Epithelial cell of esophagus (primary cell): ENCODE data around the gene FGF16.
"Not testable (repeated sequence)": the region's sequence is repeated elsewhere in the genome, so short reads cannot be mapped to it uniquely, and the experiment has no call there.

ENCODE experiments used
- DNase-seq: peaks from one replicate; pipeline ENCODE4 v3.0.0; 2010; ENCODE audit warnings: low read depth
- H3K4me3 ChIP-seq: 2 replicates; pipeline ENCODE4 v1.5.1; 2011; ENCODE audit warnings: mild to moderate bottlenecking, low read length, control low read depth
- CTCF ChIP-seq: IDR thresholded peaks from 2 replicates; pipeline ENCODE4 v1.5.1; 2011; ENCODE audit warnings: low read depth, mild to moderate bottlenecking, low read length, control low read depth, inconsistent platforms; ENCODE audit not compliant: insufficient read depth; ENCODE audit errors: missing control alignments

The FGF16 gene

GRCh38 chrX:77484045-77484444 lies 36.9 kb downstream of the FGF16 start:
- DNase-seq = no peak
- TF ChIP-seq CTCF = no peak
- H3K4me3 ChIP-seq = no peak overlapping the region

GRCh38 chrX:77493677-77494553 lies 46.7 kb downstream of the FGF16 start:
- no peak overlapping the region for H3K4me3 ChIP-seq
- peak; percentile 49 for DNase-seq
- no peak for TF ChIP-seq CTCF

- not testable (repeated sequence) for H3K4me3 ChIP-seq, DNase-seq
These were observed 53.0 kb downstream of the FGF16 start for GRCh38 chrX:77500164-77500563.

GRCh38 chrX:77502951-77503525 lies 55.8 kb downstream of the FGF16 start:
- TF ChIP-seq CTCF = no peak
- H3K4me3 ChIP-seq = no peak overlapping the region
- DNase-seq = no peak

- TF ChIP-seq CTCF = no peak
These were observed 58.0 kb downstream of the FGF16 start for GRCh38 chrX:77505227-77505626.

More at GRCh38 chrX:77505227-77505626, 58.0 kb downstream of the FGF16 start:
- no peak overlapping the region for H3K4me3 ChIP-seq
- DNase-seq = peak; percentile 55
